ENCODE measurements around the gene ZCCHC7. TPM values are rescaled to one million over a fixed set of nuclear protein-coding genes. Genes with fewer than 3 reads are reported as not detected.
A peak's percentile ranks its signal among the peaks of the same experiment; 100 is the strongest.
"Not testable (repeated sequence)": the region's sequence is repeated elsewhere in the genome, so short reads cannot be mapped to it uniquely, and the experiment has no call there.

Gene ZCCHC7
- total RNA-seq (10 to 100 TPM; 51.2 to 56.0 TPM), polyA plus RNA-seq (10 to 100 TPM; 27.2 to 40.2 (median 38.1) TPM), total RNA-seq (60.0 to 111 (median 81.3) reads per million in 6 experiments)

DNA sequence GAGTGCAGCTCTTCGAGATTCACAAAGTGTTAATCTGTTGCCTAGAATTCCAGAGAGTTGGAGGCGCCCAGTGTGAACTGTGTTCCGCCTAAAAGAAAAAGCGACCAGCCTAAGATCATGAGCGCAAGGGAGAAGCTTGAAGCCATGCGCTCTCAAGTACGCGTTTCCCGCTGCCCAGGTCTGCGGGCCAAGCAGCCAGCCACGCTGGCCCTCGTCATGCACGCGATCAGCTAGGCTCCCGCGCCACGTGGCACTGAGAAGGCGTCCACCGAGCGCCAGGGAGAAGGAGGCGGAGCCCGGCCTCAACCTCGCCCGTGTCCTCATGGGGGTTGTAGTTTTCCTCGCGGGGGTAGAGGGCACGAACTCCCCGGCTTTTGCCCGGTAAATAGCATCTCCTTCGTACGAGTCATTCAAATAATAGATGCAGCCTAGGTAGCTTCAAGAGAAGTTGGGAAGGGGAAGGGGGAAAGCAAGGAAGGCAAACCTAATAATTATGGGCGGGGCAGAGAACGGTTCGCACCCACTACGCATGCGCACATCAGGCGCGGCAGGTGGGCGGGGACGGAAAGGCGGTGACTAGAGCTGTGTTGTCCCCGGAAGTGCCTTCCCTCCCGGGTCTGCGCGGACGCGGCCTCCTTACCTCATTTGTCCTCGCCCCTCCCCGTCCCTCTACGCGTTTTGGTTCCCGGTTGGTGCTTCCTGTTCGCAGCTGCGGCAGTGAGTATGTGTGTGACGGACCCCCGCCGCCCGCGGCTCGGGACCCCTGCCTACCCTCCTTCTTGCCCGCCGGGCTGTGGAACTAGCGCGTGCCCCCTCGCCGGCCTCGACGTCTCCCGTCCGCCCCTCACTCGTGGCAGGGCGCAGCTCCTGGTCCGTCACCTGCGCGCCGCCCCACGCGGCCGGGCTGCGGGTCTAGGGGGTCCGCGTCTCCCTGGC, at the start of gene ZCCHC7:
TSS of gene ZCCHC7 (plus strand) at position 668 of the 936 bp plus-strand sequence.
- Mint-ChIP-seq H3K27ac (peak within 1 kb of the TSS; percentile 91 to 99 (median 98)), H3K4me1 (peaks cover 18 to 43% (median 35%) of the 10 kb centered on the region in 4 donors), H3K27me3 (peaks cover 0 to 2% (median 0%) of the 10 kb centered on the region in 5 donors)

DNA sequence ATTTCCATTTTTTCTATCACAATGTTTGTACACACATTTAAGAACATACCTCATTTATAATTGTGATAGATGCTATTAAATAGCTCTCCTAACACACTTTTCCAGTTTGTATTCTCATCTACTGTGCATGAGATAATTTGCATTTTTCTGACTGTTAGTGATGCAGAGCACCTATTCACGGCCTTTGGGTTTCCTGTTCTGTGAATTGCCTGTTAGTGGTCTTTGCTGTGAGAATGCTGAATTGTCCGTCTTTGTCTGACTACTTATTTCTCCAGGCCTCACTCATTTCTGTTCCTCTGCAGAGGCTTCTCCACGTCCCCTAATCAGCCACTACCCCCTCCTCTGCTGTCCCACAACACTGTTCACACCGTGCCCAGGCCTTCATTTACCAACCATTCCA, 45.6 kb upstream of the ZCCHC7 start:
- H3K9me3 Mint-ChIP-seq, H3K4me3 Mint-ChIP-seq, ATAC-seq, DNase-seq, H3K27me3 Mint-ChIP-seq, H3K36me3 Mint-ChIP-seq, H3K27ac Mint-ChIP-seq, POLR2A ChIA-PET: not testable (repeated sequence)
- H3K4me1 Mint-ChIP-seq: peaks cover 0 to 25% (median 5%) of the 10 kb centered on the region in 4 donors

More for the DNA sequence above, at the start of gene ZCCHC7:
- H3K4me3 Mint-ChIP-seq: peak within 1 kb of the TSS; percentile 86 to 99 (median 96)
- POLR2A ChIA-PET: interaction anchor here (0.6 to 2.5 kb wide), 18 partner anchors 11 to 968 kb away, joined by 3 to 37 read pairs (median 4); no protein-coding TSS in a partner anchor
- peak; percentile 93 to 95 for ATAC-seq
- DNase-seq: peak; percentile 93 to 99 (median 97)
- H3K9me3 Mint-ChIP-seq: peaks cover 0 to 6% (median 0%) of the 10 kb centered on the region in 9 donors
- peaks cover 0 to 3% (median under 1%) of the 10 kb centered on the region in 3 donors for H3K36me3 Mint-ChIP-seq

DNA sequence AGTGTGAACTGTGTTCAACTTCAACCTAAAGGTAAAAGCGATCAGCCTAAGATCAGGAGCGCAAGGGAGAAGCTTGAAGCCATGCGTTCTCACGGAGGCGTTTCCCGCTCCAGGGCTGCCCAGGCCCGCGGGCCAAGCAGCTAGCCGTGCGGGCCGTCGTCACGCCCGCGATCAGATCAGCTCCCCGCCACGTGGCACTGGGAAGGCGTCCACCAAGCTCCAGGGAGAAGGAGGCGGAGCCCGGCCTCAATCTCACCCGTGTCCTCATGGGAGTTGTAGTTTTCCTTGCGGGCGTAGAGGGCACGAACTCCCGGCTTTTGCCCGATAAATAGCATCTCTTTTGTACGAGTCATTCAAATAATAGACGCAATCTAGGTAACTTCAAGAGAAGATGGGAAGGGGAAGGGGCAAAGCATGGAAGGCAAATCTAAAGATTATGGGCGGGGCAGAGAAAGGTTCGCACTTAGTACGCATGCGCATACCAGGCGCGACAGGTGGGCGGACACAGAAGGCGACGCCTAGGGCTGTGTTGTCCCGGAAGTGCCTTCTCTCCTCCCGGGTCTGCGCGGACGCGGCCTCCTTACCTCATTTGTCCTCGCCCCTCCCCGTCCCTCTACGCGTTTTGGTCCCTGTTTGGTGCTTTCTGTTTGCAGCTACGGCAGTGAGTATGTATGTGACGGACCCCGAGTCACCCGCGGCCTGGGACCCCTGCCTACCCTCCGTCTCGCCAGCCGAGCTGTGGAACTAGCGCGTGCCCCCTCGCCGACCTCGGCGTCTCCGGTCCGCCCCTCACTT, 40.8 kb upstream of the ZCCHC7 start:
- POLR2A ChIA-PET: interaction anchor here (1.1 to 2.5 kb wide), 4 partner anchors 41 to 120 kb away, joined by 3 to 37 read pairs (median 4); partner anchors contain the start of gene ZCCHC7
- Mint-ChIP-seq H3K4me3 (peak overlapping the region; percentile 94 to 99 (median 97)), H3K4me1 (peaks cover 14 to 66% (median 44%) of the 10 kb centered on the region in 4 donors), H3K27me3 (peaks cover 0 to 3% (median 1%) of the 10 kb centered on the region in 5 donors), H3K36me3 (peaks cover 0 to 9% (median 0%) of the 10 kb centered on the region in 3 donors), H3K9me3 (no peaks in the 10 kb centered on the region), H3K27ac (peak overlapping the region; percentile 96 to 99 (median 98))
- DNase-seq: peak; percentile 80 to 97 (median 92)
- peak; percentile 94 to 96 for ATAC-seq

DNA sequence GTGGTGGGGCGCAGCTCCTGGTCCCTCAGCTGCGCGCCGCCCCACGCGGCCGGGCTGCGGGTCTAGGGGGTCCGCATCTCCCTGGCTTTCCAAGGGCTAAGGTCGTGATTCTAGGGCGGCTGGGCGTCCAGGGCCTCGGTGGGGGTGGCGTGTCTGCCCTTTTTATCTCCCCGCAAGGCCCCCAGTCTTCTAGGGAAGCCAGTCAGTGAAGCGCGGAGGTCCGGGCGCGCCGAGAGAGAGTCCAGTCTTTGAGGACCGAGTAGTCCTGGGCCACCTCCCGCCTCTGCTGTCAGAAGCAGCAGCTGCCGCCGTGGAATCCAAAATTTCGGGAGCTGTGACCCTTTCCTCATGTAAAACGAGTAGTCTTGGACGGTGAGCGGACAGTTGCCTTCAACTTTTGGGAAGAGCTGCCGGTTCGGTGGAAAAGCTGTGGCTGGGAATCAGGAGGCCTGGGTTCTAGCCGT, 40.2 kb upstream of the ZCCHC7 start:
- ATAC-seq, H3K27me3 Mint-ChIP-seq, DNase-seq, H3K9me3 Mint-ChIP-seq: not testable (repeated sequence)
- peaks cover 17 to 65% (median 50%) of the 10 kb centered on the region in 4 donors for H3K4me1 Mint-ChIP-seq
- H3K27ac Mint-ChIP-seq: peak overlapping the region; percentile 96 to 99 (median 98)
- H3K36me3 Mint-ChIP-seq: peaks cover 0 to 10% (median 0%) of the 10 kb centered on the region in 3 donors
- peak overlapping the region; percentile 94 to 99 (median 97) for H3K4me3 Mint-ChIP-seq
- POLR2A ChIA-PET: interaction anchor here (0.7 to 2.5 kb wide), 4 partner anchors 40 to 141 kb away, joined by 3 to 37 read pairs (median 4); partner anchors contain the start of gene ZCCHC7

DNA sequence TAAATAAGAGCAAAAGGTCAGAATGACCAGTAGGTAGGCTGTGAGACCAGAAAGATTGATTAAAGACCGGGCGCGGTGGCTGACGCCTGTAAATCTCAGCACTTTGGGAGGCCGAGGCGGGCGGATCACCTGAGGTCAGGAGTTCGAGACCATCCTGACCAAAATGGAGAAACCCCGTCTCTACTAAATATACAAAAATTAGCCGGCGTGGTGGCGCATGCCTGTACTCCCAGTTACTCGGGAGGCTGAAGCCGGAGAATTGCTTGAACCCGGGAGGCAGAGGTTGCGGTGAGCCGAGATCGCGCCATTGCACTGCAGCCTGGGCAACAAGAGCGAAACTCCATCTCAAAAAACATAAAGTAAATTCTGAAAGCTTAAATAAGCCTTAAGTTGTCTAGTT, 38.9 kb upstream of the ZCCHC7 start:
- H3K9me3 Mint-ChIP-seq, H3K27me3 Mint-ChIP-seq, ATAC-seq: not testable (repeated sequence)
- peak overlapping the region in 7 of 10 donors; percentile 0 to 99 (median 62) for H3K27ac Mint-ChIP-seq
- peaks cover 0 to 20% (median 4%) of the 10 kb centered on the region in 3 donors for H3K36me3 Mint-ChIP-seq
- H3K4me3 Mint-ChIP-seq: peak overlapping the region; percentile 52 to 98 (median 97)
- DNase-seq: peak in 1 of 10 donors; percentile 62
- POLR2A ChIA-PET: interaction anchor here (1.7 kb wide), 1 partner anchor 39 kb away, joined by 11 read pairs; the partner anchor contains the start of gene ZCCHC7
- H3K4me1 Mint-ChIP-seq: peaks cover 18 to 68% (median 57%) of the 10 kb centered on the region in 4 donors

DNA sequence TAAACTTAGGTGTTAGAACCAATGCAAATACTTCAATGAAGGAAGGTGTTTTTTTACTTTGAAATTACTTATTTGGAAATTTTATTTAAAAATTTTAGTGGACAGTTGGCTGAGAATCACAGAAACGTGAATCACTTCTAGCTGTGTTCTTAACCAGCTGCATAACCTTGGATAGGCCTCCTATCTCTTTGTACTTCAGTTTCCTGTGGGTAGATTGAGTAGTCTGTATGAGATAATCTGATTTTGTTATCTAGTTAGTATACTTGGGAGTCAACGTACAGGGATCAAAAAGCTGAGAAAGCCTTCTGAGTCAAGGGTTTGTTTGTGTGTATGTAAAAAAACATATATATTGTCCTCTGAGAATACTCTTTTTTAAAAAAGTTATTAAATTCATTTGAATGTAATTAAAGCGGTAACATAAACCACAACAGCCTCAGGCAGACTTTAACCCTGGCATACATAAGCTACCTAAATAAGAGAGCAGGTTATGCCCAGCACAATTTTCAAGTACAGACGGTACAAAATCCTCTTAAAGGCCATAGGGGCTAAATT, 38.1 kb upstream of the ZCCHC7 start:
- Mint-ChIP-seq H3K36me3 (peaks cover 4 to 28% (median 12%) of the 10 kb centered on the region in 3 donors), H3K4me1 (peaks cover 22 to 68% (median 60%) of the 10 kb centered on the region in 4 donors), H3K27ac (peak overlapping the region in 4 of 10 donors; percentile 0 to 75 (median 32)), H3K27me3 (peaks cover 0 to 3% (median 0%) of the 10 kb centered on the region in 5 donors), H3K9me3 (peaks cover 0 to 3% (median 0%) of the 10 kb centered on the region in 9 donors), H3K4me3 (peak overlapping the region in 9 of 10 donors; percentile 14 to 98 (median 64))
- ATAC-seq: no peak
- peak in 2 of 10 donors; percentile 12 to 18 for DNase-seq
- POLR2A ChIA-PET: interaction anchor here (1.7 kb wide), 1 partner anchor 38 kb away, joined by 11 read pairs; the partner anchor contains the start of gene ZCCHC7

DNA sequence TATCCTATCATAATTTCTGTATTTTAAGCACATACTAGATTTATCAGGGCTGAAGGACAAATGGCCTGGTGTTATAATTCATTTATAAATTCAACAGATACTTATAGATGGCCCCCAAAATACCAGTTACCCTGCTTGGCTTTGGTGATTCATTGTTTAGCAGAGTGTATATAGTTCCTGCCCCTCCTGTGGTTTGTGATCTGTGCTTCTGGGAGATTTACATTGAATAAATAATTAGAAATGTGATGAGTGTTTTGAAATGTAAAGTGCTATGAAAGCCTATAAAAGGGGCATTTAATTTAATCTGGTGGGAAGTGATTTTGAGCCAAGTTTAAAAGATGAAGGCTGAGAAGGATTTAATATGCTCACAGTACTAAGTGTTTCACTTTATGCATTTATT, 36.7 kb upstream of the ZCCHC7 start:
- Mint-ChIP-seq H3K9me3 (peaks cover 0 to 3% (median 0%) of the 10 kb centered on the region in 9 donors), H3K27me3 (no peaks in the 10 kb centered on the region), H3K4me1 (peaks cover 25 to 70% (median 62%) of the 10 kb centered on the region in 4 donors), H3K36me3 (peaks cover 5 to 40% (median 13%) of the 10 kb centered on the region in 3 donors), H3K4me3 (peak overlapping the region in 4 of 10 donors; percentile 3 to 35 (median 12)), H3K27ac (peak overlapping the region in 1 of 10 donors; percentile 55)
- POLR2A ChIA-PET: no interaction called here
- DNase-seq (no peak), ATAC-seq (no peak)

DNA sequence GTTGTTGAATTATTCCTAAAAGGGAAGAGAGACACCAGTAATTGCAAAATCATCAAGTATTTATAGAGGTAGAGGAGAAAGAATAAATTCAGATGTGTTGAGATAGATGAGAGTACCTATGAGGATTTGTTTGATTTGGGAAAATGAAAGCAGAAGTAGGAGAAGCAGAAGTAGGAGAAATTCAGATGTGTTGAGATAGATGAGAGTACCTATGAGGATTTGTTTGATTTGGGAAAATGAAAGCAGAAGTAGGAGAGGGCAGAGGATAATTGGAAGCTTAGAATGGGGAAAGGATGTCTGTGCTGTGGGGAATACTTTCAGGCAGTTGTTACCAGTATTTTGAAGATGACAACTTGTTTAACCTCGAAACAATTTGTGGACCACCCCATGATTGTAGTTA, 35.1 kb upstream of the ZCCHC7 start:
- Mint-ChIP-seq H3K9me3 (peaks cover 0 to 3% (median 0%) of the 10 kb centered on the region in 9 donors), H3K27me3 (no peaks in the 10 kb centered on the region), H3K4me1 (peaks cover 29 to 70% (median 66%) of the 10 kb centered on the region in 4 donors), H3K36me3 (peaks cover 5 to 47% (median 17%) of the 10 kb centered on the region in 3 donors), H3K27ac (peak overlapping the region in 2 of 10 donors; percentile 1 to 26), H3K4me3 (no peak overlapping the region)
- ATAC-seq: no peak
- POLR2A ChIA-PET: no interaction called here
- DNase-seq: no peak

DNA sequence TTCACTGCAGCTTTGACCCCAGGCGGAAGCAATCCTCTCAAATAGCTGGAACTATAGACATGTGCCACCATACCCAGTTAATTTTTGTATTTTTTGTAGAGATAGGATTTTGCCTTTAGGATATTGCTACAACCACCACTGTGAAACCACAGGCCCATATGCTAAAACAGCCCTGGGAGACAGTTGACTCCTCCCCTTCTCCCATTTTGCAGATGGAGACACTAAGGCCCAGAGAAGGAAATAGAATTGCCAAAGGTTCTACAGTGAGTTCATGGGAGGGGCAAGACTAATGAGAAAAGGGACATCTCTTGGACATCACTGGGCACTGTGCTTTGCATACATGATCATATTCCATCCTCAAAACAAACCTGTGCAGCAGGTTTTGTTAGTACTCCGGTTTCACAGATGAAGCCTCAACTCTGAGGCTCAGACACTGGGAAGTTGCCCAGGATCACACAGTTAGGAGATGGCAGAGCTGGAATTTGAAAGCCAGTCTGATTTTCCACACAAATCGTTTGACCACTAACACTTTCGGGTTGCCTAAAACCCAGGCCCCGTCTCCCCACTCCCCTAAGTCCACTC, 27.6 kb upstream of the ZCCHC7 start:
- Mint-ChIP-seq H3K4me1 (peaks cover 9 to 15% (median 10%) of the 10 kb centered on the region in 4 donors), H3K36me3 (peaks cover 0 to 19% (median 5%) of the 10 kb centered on the region in 3 donors), H3K27ac (peak overlapping the region in 2 of 10 donors; percentile 37 to 72)
- H3K4me3 Mint-ChIP-seq, DNase-seq, POLR2A ChIA-PET, H3K9me3 Mint-ChIP-seq, ATAC-seq, H3K27me3 Mint-ChIP-seq: not testable (repeated sequence)

DNA sequence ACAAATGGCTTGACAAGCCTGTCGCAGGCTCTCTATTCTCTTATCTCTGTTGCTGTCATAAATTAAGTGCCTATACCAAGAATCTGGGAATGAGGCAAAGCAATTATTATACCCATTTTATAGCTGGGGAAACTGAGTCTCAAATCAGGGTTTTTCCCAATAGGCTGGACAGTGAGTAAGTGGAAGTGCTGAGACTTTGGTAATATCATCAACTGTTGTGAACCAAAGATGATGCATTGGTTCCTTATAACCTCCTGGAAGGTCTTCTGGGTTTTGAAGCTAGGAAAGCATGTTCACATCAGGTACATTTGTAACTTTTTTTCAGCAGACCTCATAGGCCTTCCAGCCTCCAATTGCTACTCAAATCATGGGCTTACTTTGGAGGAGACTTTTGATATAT, 25.6 kb upstream of the ZCCHC7 start:
- Mint-ChIP-seq H3K27ac (no peak overlapping the region), H3K27me3 (no peaks in the 10 kb centered on the region), H3K4me3 (no peak overlapping the region), H3K36me3 (peaks cover 0 to 7% (median 0%) of the 10 kb centered on the region in 3 donors), H3K9me3 (no peaks in the 10 kb centered on the region), H3K4me1 (peaks cover 3 to 8% (median 4%) of the 10 kb centered on the region in 4 donors)
- POLR2A ChIA-PET: no interaction called here
- DNase-seq (no peak), ATAC-seq (no peak)

DNA sequence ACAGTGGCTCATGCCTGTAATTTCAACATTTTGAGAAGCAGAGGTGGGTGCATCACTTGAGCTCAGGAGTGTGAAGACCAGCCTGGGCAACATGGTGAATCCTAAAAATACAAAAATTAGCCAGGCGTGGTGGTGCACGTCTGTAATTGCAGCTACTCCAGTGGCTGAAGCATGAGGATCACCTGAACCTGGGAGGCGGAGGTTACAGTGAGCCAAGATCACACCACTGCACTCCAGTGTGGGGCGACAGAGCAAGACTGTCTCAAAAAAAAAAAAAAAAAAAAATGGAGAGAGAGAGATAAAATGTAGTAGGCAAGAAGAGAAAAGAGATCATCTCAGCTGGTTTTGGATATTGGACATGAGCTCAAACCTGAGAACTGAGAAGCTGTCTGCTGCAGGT, 23.7 kb upstream of the ZCCHC7 start:
- H3K27ac Mint-ChIP-seq: no peak overlapping the region
- H3K4me3 Mint-ChIP-seq: no peak overlapping the region
- ATAC-seq (no peak), DNase-seq (no peak)
- H3K9me3 Mint-ChIP-seq: no peaks in the 10 kb centered on the region
- no peaks in the 10 kb centered on the region for H3K36me3 Mint-ChIP-seq
- POLR2A ChIA-PET: interaction anchor here (0.6 kb wide), 1 partner anchor 9 kb away, joined by 3 read pairs; no protein-coding TSS in a partner anchor
- no peaks in the 10 kb centered on the region for H3K27me3 Mint-ChIP-seq
- H3K4me1 Mint-ChIP-seq: peaks cover 0 to 16% (median 4%) of the 10 kb centered on the region in 4 donors
